HFF-Myc (cell line): ENCODE data around the gene ATP5F1E.

Experiments used
- DNase-seq: peaks from one replicate; pipeline ENCODE4 v3.0.0-alpha.2; 2011; ENCODE audit warnings: low read depth; ENCODE audit errors: extremely low read depth
- H3K4me3 ChIP-seq: replicated peaks from 2 replicates; pipeline ENCODE4 v1.5.1; 2011; ENCODE audit warnings: low read depth, mild to moderate bottlenecking, control low read depth, low read length
- CTCF ChIP-seq: IDR thresholded peaks from 2 replicates; pipeline ENCODE4 v1.5.1; 2012; ENCODE audit warnings: mild to moderate bottlenecking, low read depth, low read length, control low read depth; ENCODE audit errors: missing control alignments

The ATP5F1E gene

DNA sequence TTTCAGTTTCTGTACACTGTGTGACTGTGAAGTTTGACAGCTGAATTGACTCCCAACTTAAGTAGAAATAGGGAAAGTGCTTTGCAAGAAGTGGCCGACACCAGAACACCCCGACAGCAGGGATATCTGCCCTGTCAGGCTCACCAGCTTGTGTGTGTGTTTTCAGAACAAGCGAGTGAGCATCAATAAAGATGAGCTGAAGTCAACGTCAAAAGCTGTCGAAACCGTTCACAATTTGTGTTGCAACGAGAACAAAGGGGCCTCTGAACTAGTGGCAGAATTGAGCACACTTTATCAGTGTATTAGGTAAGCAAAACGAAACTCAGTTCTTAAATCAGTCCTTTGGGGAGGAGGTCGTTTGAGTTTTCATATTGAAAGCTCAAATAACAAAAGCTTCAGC, 40.4 kb downstream of the ATP5F1E start:
- no peak for DNase-seq
- no peak for TF ChIP-seq CTCF
- H3K4me3 ChIP-seq, result no peak overlapping the region

- no peak for DNase-seq
- no peak for TF ChIP-seq CTCF
- H3K4me3 ChIP-seq, result no peak overlapping the region
Measured at GRCh38 chr20:58990651-58991445, 41.3 kb downstream of the ATP5F1E start.

DNA sequence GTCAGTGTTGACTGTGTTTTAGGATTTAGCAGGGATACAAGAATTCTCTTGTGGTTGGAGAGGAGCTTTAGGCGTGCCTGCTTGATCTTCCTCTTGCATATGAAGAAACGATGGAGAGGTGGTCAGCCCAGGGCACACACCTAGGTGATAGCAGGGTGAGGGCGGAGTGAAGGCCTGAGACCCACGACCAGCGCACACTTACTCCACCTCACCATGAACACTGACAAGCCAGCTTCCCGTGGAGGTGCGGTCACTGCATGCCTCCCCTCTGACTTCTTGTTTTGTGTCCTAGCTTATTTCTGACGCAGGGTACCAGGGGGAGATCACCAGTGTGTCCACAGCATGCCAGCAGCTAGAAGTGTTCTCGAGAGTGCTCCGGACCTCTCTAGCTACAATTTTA, 42.9 kb downstream of the ATP5F1E start:
- TF ChIP-seq CTCF, result no peak
- no peak for DNase-seq
- no peak overlapping the region for H3K4me3 ChIP-seq

- no peak overlapping the region for H3K4me3 ChIP-seq
- no peak for DNase-seq
- TF ChIP-seq CTCF, result no peak
Measured at GRCh38 chr20:58988565-58988882, 43.6 kb downstream of the ATP5F1E start.

GRCh38 chr20:58987790-58988564, 44.2 kb downstream of the ATP5F1E start:
- no peak for TF ChIP-seq CTCF
- H3K4me3 ChIP-seq, result no peak overlapping the region
- DNase-seq, result no peak

DNA sequence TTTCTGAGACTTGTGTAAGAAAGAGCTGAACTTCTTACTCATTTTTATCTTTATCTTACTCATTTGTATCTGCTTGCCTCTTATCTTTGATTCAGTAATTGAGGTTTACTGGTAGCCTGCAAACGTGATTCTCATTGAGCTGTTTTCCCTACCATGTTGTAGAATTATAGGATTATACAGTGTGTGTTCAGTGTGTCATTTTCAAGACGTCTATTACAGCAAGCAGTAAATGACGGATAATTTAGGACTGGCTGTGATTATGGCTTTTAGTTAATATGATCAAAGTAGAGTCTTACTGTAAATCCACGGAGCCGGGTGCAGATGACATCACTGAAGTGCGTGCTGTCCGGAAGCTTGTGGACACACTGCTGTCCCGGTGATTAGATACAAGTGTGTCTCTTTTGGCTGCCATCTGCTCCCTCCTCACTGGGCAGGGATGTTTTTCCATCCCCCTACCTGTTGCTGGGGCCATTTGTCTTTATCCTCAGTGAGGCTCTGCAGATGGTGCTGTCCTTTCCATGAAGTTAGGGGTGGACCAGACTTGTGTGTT, 45.1 kb downstream of the ATP5F1E start:
- H3K4me3 ChIP-seq, result no peak overlapping the region
- no peak for DNase-seq
- no peak for TF ChIP-seq CTCF
